Epithelial cell of proximal tubule (primary cell): ENCODE measurements around the gene IL3RA. TPM values are rescaled to one million over a fixed set of nuclear protein-coding genes. Genes with fewer than 3 reads are reported as not detected.
"Not testable (repeated sequence)": the region's sequence is repeated elsewhere in the genome, so short reads cannot be mapped to it uniquely, and the experiment has no call there.

ENCODE experiments used
- DNase-seq: peaks from one replicate; pipeline ENCODE4 v3.0.0-alpha.2; 2011; ENCODE audit warnings: low read depth
- H3K4me3 ChIP-seq: 2 replicates; pipeline ENCODE4 v1.5.1; 2011; ENCODE audit warnings: low read depth, mild to moderate bottlenecking, low read length
- CTCF ChIP-seq: conservative IDR thresholded peaks from 2 replicates; pipeline ENCODE4 v1.5.1; 2012; ENCODE audit warnings: low read depth, mild to moderate bottlenecking, low read length
- total RNA-seq: library from RNA; depleted of rRNA; stranded (reverse); fragments of >200 nt; gene quantifications from 2 replicates; pipeline ENCODE4 v1.2.3, GENCODE V29; 2015

The IL3RA gene
- total RNA-seq, 1 donor from 2014 or later = not detected

- H3K4me3 ChIP-seq = no peak overlapping the region
- TF ChIP-seq CTCF = no peak
- DNase-seq = no peak
Observed at GRCh38 chrX:1334854-1335253, 1.7 kb upstream of the IL3RA start.

DNA sequence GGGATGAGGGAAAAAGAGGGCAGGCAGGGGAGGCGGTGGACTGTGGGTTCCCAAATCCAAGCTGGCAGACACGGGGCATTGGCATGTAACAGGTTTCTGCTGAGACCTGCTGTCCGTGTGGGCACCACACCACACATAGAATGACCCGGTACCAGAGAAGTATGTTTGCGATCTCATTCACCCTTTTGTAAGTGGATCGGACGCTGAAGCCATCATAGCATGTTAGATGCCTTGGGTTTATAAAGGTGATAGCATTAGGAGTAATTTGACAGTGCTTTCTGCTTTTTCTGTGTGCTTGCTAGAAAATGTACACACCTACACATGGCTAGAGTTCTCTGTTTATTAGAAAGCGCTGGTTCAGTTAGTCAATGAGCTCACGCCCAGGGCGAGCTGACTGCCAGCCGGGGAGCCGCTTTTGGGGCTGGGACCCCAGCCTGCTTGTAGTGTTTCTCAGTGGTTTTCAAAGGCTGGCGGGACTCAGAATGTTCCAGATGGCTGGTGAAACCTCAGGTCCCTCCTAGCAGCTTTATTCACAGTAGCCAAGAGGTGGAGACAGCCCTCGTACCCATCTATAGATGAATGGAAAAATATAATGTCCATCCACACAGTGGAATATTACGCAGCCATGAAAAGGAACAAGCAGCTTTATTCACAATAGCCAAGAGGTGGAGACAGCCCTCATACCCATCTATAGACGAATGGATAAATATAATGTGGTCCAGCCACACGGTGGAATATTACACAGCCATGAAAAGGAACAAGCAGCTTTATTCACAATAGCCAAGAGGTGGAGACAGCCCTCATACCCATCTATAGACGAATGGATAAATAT lies 579 bp downstream of the IL3RA start:
- DNase-seq = no peak
- peak overlapping the region; percentile 45 for H3K4me3 ChIP-seq
- TF ChIP-seq CTCF = no peak

DNA sequence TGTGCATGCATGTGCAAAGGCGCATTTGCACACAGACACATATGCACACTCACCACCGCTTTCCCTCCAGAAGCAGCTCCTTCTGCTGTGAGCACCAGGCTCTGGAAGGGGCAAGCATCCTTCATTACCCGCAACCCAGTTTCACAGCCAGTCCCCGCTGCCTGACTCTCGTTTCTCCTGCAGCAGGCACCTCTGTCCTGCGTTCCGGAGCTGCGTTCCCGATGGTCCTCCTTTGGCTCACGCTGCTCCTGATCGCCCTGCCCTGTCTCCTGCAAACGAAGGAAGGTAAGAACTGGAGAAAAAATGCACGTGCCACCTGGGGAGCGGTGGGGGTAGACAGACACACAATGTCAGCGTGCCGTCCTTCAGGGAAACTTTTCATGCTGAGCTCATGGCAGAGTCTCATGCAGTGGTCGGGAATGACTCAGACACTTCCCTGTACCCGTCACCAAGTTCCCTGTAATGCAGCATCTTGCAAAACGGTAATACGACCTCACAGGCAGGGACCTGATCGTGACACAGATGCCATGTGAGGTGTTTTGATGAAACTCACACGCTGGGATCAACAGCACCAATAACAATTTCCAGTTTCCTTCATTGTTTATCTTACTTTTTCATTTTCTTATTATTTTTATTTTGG lies 5.1 kb downstream of the IL3RA start:
- no peak for TF ChIP-seq CTCF
- no peak overlapping the region for H3K4me3 ChIP-seq
- DNase-seq = no peak

- not testable (repeated sequence) for H3K4me3 ChIP-seq, DNase-seq
Observed at GRCh38 chrX:1349606-1350005, 13.0 kb downstream of the IL3RA start.

- DNase-seq = no peak
- TF ChIP-seq CTCF = no peak
Observed at GRCh38 chrX:1351981-1352714, 15.6 kb downstream of the IL3RA start.

GRCh38 chrX:1354036-1355019 lies 17.7 kb downstream of the IL3RA start:
- no peak overlapping the region for H3K4me3 ChIP-seq
- TF ChIP-seq CTCF = no peak
- DNase-seq = no peak

More at GRCh38 chrX:1351981-1352714, 15.6 kb downstream of the IL3RA start:
- H3K4me3 ChIP-seq = no peak overlapping the region
